ENCODE data around the gene GAL3ST2.
"Not testable (repeated sequence)": the region's sequence is repeated elsewhere in the genome, so short reads cannot be mapped to it uniquely, and the experiment has no call there.

The GAL3ST2 gene

GRCh38 chr2:241746084-241746483 is 30.5 kb upstream of the GAL3ST2 start:
- no peak for DNase-seq

DNA sequence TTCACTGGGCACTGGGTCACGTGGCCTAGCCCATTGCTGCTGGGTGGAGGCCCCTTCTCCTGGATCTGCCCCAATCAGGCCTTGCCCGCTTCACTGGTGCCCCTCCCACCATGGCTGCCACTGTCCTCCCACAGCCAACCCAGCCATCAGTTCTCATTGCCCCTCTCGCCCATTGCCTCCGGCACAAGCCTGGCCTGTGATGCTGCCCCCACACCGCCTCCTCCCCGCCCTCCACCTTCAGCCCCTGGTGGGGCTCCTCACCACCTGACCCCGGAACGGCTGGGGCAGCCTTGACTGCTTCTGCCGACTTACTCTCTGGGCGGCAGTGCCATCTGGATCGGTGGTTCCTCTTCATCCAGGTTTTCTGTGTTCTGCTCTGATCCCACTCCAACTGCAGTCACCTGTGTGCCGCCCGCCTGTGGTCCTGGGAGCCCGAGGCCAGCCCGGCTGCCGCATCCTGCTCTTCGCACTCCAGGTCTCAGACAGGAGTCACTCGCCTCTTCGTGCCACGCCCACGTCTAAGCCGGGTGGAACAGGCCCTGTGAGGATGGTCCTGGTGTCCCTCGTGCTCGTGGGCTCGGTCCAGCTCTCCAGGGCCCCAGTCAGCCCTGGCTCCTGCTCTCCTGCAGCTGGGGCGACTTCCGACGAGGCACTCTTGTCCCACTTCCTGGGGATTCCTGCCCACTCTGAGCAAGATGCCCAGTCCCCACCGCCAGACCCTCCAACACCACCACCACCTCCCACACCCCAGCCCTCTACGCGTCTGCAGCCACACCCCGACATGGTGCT is 28.0 kb upstream of the GAL3ST2 start:
- DNase-seq, result no peak

DNA sequence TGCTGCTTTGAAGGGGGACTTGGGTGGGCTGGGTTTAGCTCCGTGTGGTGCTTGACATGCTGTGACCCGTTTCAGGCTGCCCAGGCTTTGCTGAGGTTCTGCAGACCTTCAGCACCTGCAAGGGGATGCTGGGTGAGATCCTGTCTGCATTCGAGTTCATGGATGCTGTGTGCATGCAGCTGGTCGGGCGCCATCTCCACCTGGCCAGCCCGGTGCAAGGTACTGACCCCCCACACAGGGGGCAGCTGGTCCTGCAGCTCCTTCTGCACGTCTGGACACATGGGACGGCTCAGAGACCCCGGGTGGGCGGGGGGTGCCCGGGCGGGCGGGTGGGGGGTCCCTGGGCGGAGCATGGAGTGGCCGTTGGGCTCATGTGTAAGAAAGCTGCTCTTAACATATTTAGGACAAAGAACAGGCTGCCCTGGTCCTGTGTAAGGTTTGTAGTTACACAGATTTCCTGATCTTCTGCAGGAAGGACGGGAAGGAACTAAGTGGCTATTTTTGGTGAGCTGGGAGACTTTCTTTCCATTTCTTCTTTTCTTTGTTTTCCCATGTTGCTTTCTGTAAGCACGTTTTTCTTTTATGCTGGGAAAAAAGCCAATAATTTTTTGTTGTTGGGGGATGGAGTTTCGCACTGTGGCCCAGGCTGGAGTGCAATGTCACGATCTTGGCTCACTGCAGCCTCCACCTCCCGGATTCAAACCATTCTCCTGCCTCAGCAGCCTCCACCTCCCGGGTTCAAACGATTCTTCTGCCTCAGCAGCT is 26.4 kb upstream of the GAL3ST2 start:
- no peak for DNase-seq

GRCh38 chr2:241751152-241751551 is 25.5 kb upstream of the GAL3ST2 start:
- DNase-seq, result no peak

- DNase-seq, result no peak
Measured at GRCh38 chr2:241751776-241752175, 24.8 kb upstream of the GAL3ST2 start.

DNA sequence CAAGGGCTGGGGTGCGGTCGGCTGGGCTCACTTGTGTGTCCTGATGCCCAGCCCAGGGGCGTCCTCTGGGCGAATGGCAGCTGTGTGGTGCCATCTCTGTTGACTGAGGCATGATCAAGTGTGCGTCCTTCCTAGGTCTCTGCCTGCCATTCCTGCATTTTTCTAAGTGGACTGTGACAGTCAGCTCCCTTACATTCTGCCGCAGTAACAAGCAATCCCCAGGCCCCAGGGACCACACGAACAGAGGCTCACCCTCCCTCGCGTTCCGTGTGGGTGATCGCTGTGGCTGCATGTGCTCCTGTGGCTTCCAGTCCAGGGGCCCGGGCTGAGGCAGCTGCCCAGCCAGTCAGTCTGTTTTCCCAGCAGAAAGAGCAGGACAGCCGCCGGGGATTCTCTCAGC is 24.4 kb upstream of the GAL3ST2 start:
- no peak for DNase-seq

DNA sequence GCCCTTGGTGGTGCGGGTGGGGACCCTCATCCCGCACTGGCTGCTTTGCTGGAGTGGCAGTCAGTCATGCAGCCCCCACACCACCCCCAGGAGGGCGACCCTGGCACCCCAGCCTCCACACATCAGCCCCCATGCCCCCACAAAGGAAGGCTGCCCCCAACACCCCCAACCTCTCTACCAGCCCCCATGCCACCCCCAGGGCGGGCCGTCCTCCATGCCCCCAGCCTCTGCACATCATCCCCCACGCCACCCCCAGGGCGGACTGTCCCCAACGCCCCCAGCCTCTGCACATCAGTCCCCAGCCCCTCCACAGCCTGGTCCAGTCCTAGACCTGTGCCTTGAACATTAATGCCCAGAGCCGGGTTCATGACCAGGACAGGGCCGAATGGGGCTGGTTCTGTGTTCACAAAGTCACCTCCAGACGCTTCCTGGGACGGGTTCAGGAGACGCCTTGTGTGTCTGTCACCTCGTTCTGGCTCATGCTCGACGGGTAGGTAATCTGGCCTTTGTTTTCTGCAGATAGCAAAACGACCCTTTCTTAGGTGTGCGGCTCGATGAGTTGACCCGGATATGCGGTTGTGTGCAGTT is 23.8 kb upstream of the GAL3ST2 start:
- DNase-seq, result no peak

GRCh38 chr2:241753493-241753892 is 23.1 kb upstream of the GAL3ST2 start:
- DNase-seq, result no peak

DNA sequence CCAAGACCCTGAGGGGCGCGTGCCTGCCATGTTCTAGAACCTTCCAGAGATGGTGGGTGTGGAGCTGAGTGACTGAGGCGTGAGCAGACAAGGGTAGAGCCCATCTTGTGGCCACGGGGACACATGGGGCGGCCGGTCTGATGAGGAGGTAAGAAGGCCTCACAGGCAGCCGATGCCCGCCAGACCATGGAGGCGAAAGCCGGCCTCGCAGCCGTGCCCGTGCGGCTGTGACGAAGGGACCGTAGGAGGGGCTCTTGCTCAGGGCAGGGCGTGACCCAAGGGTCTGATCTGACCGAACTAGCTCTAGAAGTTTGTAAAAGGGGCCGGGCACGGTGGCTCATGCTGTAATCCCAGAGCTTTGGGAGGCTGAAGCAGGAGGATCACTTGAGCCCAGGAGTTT is 22.6 kb upstream of the GAL3ST2 start:
- DNase-seq, result no peak

DNA sequence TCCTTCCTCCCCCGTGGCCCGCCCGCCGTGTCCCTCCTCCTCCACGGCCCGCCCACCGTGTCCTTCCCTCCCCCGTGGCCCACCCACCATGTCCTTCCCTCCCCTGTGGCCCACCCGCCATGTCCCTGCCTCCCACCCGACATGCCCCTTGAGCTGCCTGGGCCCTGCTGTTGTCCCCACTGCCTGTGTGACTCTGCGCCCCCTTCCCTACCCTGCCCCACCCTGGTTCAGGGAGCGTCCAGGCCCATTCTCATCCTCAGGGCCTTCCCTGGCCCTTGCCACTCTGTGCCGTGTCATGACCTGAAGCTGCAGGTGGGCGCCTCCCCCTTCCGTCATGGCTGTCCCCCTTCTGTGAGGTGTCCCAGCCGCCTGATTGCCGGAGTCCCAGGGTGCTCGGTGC is 21.5 kb upstream of the GAL3ST2 start:
- DNase-seq, result no peak

- no peak for DNase-seq
Measured at GRCh38 chr2:241755777-241756176, 20.8 kb upstream of the GAL3ST2 start.

- no peak for DNase-seq
Measured at GRCh38 chr2:241759067-241759807, 17.4 kb upstream of the GAL3ST2 start.

DNA sequence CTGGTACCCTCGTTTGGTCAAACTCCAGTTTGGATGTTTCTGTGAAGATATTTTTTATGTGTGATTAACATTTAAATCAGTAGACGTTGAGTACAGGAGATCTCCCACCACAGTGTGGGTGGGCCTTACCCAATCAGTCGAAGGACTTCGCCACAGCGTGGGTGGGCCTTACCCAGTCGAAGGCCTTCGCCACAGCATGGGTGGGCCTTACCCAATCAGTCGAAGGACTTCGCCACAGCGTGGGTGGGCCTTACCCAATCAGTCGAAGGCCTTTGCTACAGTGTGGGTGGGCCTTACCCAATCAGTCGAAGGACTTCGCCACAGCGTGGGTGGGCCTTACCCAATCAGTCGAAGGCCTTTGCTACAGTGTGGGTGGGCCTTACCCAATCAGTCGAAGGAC is 16.7 kb upstream of the GAL3ST2 start:
- not testable (repeated sequence) for DNase-seq

DNA sequence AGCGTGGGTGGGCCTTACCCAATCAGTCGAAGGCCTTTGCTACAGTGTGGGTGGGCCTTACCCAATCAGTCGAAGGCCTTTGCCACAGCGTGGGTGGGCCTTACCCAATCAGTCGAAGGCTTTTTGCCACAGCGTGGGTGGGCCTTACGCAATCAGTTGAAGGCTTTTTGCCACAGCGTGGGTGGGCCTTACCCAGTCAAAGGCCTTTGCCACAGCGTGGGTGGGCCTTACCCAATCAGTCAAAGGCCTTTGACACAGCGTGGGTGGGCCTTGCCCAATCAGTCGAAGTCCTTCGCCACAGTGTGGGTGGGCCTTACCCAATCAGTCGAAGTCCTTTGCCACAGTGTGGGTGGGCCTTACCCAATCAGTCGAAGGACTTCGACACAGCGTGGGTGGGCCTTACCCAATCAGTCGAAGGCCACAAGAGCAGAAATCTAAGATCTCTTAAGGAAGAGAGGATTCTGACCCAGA is 16.3 kb upstream of the GAL3ST2 start:
- DNase-seq, result no peak

DNA sequence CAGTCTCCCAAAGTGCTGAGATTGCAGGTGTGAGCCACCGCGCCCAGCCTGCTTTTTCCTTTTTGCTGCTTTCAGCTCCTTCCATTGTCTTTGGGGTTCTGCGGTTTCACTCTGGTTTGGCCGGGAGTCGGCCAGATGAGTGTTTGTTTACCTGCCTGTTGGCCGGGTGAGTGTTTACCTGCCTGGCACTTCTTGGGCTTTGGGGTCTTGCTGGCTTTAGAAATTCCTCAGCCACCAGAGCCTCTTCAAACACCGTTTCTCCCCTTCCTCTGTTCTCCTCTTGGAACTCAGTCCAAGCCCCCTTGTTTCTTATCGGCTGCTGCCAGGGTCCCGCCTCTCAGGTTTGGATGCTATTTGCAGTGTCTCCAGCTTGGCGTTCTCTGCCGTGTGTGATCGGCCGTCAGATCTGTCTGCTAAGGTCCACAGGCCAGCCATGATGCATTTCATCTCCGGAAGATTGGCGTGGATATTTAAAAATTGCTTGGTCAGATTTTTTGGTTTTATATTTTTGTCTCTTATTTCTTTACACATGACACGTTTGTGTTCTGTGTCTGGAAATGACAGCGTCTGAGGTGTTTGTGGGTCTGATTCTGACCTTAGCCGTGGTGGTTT is 14.2 kb upstream of the GAL3ST2 start:
- no peak for DNase-seq

- DNase-seq, result no peak
Measured at GRCh38 chr2:241762933-241763369, 13.7 kb upstream of the GAL3ST2 start.

- DNase-seq, result no peak
Measured at GRCh38 chr2:241763551-241764274, 12.9 kb upstream of the GAL3ST2 start.

GRCh38 chr2:241764275-241765241 is 12.1 kb upstream of the GAL3ST2 start:
- no peak for DNase-seq
